ENCODE measurements around the gene LIN7C.

LIN7C gene

DNA sequence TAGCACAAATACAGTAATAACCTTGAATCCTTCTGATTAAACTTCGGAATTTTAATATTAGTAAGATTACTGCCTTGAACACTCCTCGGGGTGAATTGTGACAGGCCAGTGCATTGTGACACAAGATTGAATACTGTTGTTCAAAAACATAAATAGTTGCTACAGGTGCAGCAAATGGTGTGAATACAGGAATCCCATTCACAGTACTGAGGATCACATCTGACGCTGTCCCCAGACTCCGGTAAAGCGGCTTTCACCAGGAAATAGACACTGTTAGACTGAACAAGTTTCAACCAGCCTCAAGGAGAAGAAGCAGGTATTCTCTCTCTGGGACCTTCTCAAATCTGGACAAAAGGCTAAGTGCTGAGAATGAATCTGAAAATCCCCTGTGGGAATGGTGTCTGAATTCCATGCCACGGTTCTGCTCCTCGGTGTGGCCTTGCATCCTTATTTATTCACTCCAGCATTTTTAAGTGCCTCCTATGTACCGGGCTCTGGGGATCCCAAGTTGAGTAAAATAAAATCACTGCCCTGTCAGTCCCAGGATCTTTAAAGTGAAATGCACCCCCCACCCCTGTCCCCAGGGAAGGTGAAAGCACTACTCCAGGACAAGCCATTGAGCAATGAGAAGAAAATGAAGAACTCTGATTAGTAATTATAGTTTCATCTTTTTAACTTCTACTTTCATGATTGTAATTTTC lies 37.4 kb downstream of the LIN7C start:
- no peak for TF ChIP-seq Cebpa-rat (IDR thresholded peaks at IDR 0.05)
- no peak overlapping the region for H3K4me3 ChIP-seq
- H3K27ac ChIP-seq, result no peak overlapping the region

DNA sequence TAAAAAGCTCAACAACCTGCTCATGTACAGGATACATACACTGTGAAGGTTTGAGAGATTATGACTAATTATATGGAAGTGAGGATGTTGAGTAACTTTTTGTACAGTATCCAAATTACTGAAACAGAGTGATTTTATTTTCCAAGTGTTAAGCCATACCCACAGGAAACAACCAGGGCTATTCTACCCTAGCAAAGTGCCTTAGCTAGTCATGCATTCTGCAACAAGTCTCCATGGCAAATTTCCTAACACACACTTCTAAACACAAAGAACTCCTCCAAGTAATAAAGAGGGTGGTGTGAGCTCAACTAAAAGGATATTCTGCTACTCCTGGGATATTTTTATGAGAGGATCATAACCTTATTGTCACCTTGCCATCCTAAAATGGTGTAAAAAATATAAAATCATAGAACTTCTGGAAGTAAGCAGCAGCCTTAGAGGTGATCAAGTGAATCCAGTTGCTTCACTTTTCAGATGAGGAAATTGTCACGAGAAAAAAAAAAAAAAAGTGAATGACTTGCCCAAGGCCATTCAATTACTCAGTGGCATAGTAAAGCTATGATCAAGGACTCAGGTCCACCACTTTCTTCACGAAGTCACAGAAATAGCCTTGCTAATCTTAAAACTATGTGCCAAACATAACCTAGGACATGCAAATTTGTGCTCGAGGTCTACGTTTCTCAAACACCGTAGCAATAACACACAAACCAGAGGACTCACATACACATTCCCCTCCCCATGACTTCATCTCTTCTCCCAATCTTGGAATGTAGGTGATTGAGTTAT lies 38.2 kb downstream of the LIN7C start:
- Histone ChIP-seq H3K36me3 (no peaks in the 10 kb centered on the region), H3K4me3 (no peak overlapping the region), H3K4me1 (peaks cover 11 to 38% (median 24%) of the 10 kb centered on the region in 10 experiments), H3K27ac (no peak overlapping the region), H3K27me3 (peaks cover 0 to 28% (median 14%) of the 10 kb centered on the region in 11 experiments; a peak in 13 of 22 replicates), H3K4me2 (peak overlapping the region in 3 of 11 experiments; percentile 16 to 97 (median 36); a peak in 5 of 22 replicates), H4K20me1 (peaks cover 0 to 6% (median 0%) of the 10 kb centered on the region in 11 experiments; a peak in 2 of 22 replicates), H3K9me3 (replicated peaks in 1 of 11) (no peaks in the 10 kb centered on the region), H3K9ac (no peak overlapping the region)
- TF ChIP-seq Cebpa-rat (IDR thresholded peaks at IDR 0.05), result no peak

More for the DNA sequence above, 37.4 kb downstream of the LIN7C start:
- H3K4me1 ChIP-seq, result peaks cover 11 to 38% (median 24%) of the 10 kb centered on the region in 10 experiments
- H3K9ac ChIP-seq, result no peak overlapping the region
- H3K9me3 ChIP-seq (replicated peaks in 1 of 11), result no peaks in the 10 kb centered on the region
- peaks cover 0 to 28% (median 14%) of the 10 kb centered on the region in 11 experiments; a peak in 13 of 22 replicates for H3K27me3 ChIP-seq
- no peaks in the 10 kb centered on the region for H3K36me3 ChIP-seq
- peak overlapping the region in 7 of 11 experiments; percentile 14 to 99 (median 94); a peak in 15 of 22 replicates for H3K4me2 ChIP-seq
- H4K20me1 ChIP-seq, result peaks cover 0 to 6% (median 0%) of the 10 kb centered on the region in 11 experiments; a peak in 2 of 22 replicates

DNA sequence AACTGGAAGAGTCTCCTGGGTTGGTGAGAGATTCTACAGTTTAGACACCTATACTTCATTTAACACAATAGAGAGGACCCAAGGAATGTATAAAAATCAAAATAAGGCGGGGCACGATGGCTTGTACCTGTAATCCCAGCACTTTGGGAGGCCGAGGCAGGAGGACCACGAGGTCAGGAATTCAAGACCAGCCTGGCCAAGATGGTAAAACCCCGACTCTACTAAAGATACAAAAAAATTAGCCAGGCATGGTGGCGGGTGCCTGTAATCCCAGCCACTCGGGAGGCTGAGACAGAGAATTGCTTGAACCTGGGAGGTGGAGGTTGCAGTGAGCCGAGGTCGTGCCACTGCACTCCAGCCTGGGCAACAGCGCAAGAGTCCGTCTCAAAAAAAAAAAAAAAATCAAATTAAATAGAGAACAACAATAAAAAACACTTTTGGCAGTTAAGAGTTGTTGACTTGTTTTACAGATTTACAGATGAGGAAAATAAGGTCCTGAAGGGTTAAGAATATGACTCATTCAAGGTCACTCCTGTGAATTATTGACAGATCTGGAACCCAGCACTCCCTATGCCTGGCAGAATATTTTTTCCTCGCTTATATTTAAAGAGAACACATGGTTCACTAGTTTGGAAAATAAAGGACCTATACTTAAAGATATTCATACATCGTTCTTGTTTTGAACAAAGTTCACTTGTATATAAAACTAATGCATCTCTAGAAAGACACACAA lies 39.2 kb downstream of the LIN7C start:
- Histone ChIP-seq H3K27me3 (peaks cover 0 to 20% (median 12%) of the 10 kb centered on the region in 11 experiments; a peak in 13 of 22 replicates), H3K4me1 (peaks cover 11 to 38% (median 24%) of the 10 kb centered on the region in 10 experiments), H3K27ac (no peak overlapping the region), H3K9me3 (replicated peaks in 1 of 11) (no peaks in the 10 kb centered on the region), H3K36me3 (no peaks in the 10 kb centered on the region), H3K4me3 (no peak overlapping the region), H3K4me2 (no peak overlapping the region), H4K20me1 (0 out of 22 replicates have a peak, but pooled peaks cover 0 to 6% (median 0%) of the 10 kb centered on the region in 11 experiments), H3K9ac (no peak overlapping the region)
- TF ChIP-seq Cebpa-rat (IDR thresholded peaks at IDR 0.05), result no peak

DNA sequence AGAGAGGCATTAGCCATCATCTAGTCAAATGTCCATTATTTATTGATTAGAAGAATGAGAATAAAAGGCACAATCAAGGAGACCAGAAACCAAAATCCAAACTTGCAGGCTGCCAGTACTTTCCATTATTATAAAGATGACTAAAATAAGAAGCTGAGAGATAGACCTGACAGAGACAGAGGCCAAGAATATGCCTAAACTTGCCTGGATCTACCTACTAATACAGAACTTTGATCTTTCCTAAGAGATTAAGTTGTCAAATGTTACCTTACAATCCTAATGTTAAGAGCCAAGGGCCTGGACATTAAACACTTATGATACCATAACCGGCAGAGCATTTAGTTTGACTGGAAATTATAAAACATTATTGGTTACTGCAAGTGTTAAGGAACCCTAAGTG lies 40.2 kb downstream of the LIN7C start:
- Histone ChIP-seq H3K27me3 (peaks cover 0 to 15% (median 8%) of the 10 kb centered on the region in 11 experiments; a peak in 12 of 22 replicates), H3K4me3 (no peak overlapping the region), H4K20me1 (0 out of 22 replicates have a peak, but pooled peaks cover 0 to 5% (median 0%) of the 10 kb centered on the region in 11 experiments), H3K27ac (no peak overlapping the region), H3K36me3 (no peaks in the 10 kb centered on the region), H3K9me3 (replicated peaks in 1 of 11) (no peaks in the 10 kb centered on the region), H3K4me1 (peaks cover 9 to 36% (median 21%) of the 10 kb centered on the region in 10 experiments), H3K4me2 (no peak overlapping the region), H3K9ac (no peak overlapping the region)
- TF ChIP-seq Cebpa-rat (IDR thresholded peaks at IDR 0.05), result no peak

DNA sequence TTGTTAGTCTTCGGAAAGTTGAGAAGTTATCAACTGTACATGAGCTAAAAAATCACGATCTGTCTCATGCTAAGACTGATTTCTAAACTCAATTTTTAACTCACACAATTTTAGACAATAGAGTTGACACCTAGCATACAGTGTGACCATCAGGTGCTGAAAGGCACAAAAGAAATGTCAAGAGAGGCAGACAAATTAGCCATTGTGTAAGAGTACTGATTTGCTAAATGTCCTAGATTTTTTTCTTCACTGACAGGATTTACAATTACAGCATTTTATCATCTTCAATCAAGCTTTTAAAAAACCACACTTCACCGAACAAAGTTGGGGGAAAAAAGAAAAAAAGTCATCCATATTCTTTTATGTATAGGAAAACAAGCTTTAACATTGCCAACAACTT lies 40.9 kb downstream of the LIN7C start:
- Histone ChIP-seq H3K4me1 (peaks cover 1 to 29% (median 14%) of the 10 kb centered on the region in 10 experiments), H3K9ac (no peak overlapping the region), H3K36me3 (no peaks in the 10 kb centered on the region), H3K9me3 (replicated peaks in 1 of 11) (no peaks in the 10 kb centered on the region), H3K4me2 (no peak overlapping the region), H3K27me3 (peaks cover 0 to 8% (median 1%) of the 10 kb centered on the region in 11 experiments; a peak in 11 of 22 replicates), H4K20me1 (0 out of 22 replicates have a peak, but pooled peaks cover 0 to 5% (median 0%) of the 10 kb centered on the region in 11 experiments), H3K4me3 (no peak overlapping the region), H3K27ac (no peak overlapping the region)
- TF ChIP-seq Cebpa-rat (IDR thresholded peaks at IDR 0.05), result no peak

DNA sequence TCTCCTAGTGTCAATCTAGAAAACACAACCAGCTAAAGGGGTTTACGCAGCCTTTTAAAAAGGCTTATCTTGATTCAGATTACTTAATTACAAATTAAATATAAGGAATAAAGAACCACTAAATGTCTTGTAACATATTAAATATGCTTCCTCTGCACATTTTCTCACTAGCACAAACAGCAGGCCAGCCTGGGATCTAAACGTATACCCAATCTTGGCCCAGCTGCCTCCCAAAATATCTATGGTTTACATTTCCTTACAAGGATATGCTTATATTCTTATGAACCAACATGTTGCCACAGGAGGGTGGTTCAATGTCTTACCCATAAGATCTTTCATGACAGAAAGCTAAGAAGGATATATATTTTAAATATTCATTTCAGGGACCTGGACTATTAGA lies 41.7 kb downstream of the LIN7C start:
- H3K9ac ChIP-seq, result no peak overlapping the region
- H3K27ac ChIP-seq, result no peak overlapping the region
- H3K4me1 ChIP-seq, result peaks cover 0 to 22% (median 10%) of the 10 kb centered on the region in 10 experiments; a peak in 11 of 20 replicates
- H3K27me3 ChIP-seq, result 0 out of 22 replicates have a peak, but pooled peaks cover 0 to under 1% (median 0%) of the 10 kb centered on the region in 11 experiments
- TF ChIP-seq Cebpa-rat (IDR thresholded peaks at IDR 0.05), result no peak
- H3K36me3 ChIP-seq, result no peaks in the 10 kb centered on the region
- no peak overlapping the region for H3K4me3 ChIP-seq
- H3K9me3 ChIP-seq (replicated peaks in 1 of 11), result no peaks in the 10 kb centered on the region
- no peak overlapping the region for H3K4me2 ChIP-seq
- H4K20me1 ChIP-seq, result no peaks in the 10 kb centered on the region

DNA sequence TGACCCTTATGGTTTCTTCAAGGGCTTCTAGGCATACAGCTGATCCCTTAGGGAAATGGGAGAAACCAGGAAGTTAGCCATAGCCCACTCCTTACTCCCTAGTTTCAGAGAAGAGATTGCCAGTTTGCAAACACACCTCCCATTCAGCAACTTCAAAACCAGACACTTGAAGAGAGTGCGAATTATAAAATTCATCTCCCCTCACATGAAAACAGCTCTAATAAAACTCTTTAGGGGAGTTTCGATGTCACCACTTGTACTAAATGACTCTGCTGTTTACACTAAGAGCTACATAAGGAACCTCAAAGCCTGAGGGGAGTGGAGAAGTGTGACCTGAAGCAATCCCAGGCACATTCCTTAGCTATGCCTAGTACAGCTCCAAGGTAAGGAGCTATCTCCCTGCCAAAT lies 42.3 kb downstream of the LIN7C start:
- H3K27ac ChIP-seq, result no peak overlapping the region
- no peak overlapping the region for H3K4me2 ChIP-seq
- no peaks in the 10 kb centered on the region for H4K20me1 ChIP-seq
- no peak overlapping the region for H3K4me3 ChIP-seq
- no peaks in the 10 kb centered on the region for H3K36me3 ChIP-seq
- no peaks in the 10 kb centered on the region for H3K27me3 ChIP-seq
- no peak overlapping the region for H3K9ac ChIP-seq
- H3K4me1 ChIP-seq, result peaks cover 0 to 16% (median 7%) of the 10 kb centered on the region in 10 experiments; a peak in 11 of 20 replicates
- no peaks in the 10 kb centered on the region for H3K9me3 ChIP-seq (replicated peaks in 1 of 11)
- TF ChIP-seq Cebpa-rat (IDR thresholded peaks at IDR 0.05), result no peak

DNA sequence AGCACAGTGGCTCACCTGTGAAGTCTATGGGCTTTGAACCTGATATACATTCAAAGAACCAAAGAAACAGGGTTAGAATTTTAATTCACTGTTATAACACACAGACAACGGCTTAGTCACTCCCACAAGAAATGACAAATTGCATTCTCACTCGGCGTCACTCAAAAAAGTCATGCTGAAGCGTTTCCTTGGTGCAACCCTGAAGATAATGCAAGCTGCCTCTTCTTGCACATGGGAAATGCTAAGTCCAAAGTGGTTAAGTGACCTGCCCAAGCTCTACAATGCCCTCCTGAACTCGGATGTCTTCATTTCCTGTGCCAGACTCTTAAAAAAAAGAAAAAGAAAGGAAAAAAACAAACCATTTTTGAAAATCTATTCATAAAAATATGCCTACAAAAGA lies 44.0 kb downstream of the LIN7C start:
- no peak overlapping the region for H3K4me3 ChIP-seq
- H3K9me3 ChIP-seq (replicated peaks in 1 of 11), result no peaks in the 10 kb centered on the region
- H3K9ac ChIP-seq, result no peak overlapping the region
- TF ChIP-seq Cebpa-rat (IDR thresholded peaks at IDR 0.05), result no peak
- no peak overlapping the region for H3K4me2 ChIP-seq
- no peaks in the 10 kb centered on the region for H3K27me3 ChIP-seq
- H3K27ac ChIP-seq, result no peak overlapping the region
- H3K4me1 ChIP-seq, result peaks cover 0 to 8% (median 0%) of the 10 kb centered on the region in 10 experiments; a peak in 2 of 20 replicates
- no peaks in the 10 kb centered on the region for H4K20me1 ChIP-seq
- no peaks in the 10 kb centered on the region for H3K36me3 ChIP-seq

All from BLaER1 treated with 17β-estradiol and CSF1 and Interleukin-3, amounts not matched to agents 10 nM and 100 nM (cell line).